NCI-H1105 (cell line): ENCODE results near the gene FAU.
"Not testable (repeated sequence)": the region's sequence is repeated elsewhere in the genome, so short reads cannot be mapped to it uniquely, and the experiment has no call there.

Source experiments
- DNase-seq: peaks from one replicate; lab custom pipeline; 2025; lab: John Stamatoyannopoulos, UW

Gene FAU

GRCh38 chr11:65121865-65122696 lies at the start of gene FAU, which contains the start of gene MRPL49:
Gene FAU, minus strand, starts transcription at chr11:65122134. Its CDS starts 321 bp downstream, at chr11:65121813.
Gene MRPL49, plus strand, starts transcription at chr11:65122321. Its CDS starts 26 bp downstream, at chr11:65122347.
- peak; percentile 99 for DNase-seq

GRCh38 chr11:65170058-65170534 lies 48.2 kb upstream of the FAU start, which contains the start of gene SPDYC:
Gene SPDYC, plus strand, starts transcription at chr11:65170233. Its CDS starts 1,125 bp downstream, at chr11:65171358.
- DNase-seq, result no peak

DNA sequence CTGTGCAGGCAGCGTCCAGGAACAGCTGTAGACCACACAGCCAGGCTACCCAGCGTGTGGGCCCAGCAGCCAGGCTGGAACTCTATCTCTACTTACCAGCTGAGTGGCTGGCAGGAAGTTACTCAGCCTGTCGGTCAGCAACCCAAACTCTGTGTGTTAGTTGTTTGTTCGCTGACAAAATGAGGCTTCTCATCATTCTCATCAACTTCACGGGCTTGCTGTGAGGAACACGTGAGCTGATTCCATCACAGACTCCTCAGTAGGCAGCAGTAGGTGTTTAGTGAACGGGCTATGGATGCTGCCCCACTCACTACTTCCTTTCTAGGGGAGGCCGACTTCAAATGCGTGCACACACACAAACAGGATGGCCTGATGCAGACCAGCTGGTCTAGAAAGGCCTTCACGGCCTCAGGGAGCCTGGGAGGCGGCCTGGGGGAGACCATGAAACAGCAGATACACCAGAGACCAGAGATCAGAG lies 47.3 kb upstream of the FAU start:
- no peak for DNase-seq

GRCh38 chr11:65167656-65168055 lies 45.7 kb upstream of the FAU start:
- no peak for DNase-seq

DNA sequence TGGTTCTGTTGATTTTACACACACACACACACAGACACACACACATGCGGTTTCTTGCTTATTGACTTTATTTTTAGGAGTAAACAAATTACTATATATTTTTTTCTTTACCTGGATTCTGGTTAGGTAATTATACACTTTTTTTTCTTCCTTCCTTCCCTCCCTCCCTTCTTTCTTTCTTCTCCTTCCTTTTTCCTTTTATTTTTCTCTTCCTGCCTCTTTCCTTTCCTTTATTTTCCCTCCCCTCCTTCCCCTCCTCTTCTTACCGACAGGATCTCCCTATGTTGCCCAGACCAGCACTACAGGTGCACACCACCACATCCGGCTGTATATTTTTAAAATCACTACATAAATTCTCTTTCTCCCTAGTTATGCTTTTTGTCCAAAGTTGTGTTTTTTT lies 45.0 kb upstream of the FAU start:
- DNase-seq, result no peak

DNA sequence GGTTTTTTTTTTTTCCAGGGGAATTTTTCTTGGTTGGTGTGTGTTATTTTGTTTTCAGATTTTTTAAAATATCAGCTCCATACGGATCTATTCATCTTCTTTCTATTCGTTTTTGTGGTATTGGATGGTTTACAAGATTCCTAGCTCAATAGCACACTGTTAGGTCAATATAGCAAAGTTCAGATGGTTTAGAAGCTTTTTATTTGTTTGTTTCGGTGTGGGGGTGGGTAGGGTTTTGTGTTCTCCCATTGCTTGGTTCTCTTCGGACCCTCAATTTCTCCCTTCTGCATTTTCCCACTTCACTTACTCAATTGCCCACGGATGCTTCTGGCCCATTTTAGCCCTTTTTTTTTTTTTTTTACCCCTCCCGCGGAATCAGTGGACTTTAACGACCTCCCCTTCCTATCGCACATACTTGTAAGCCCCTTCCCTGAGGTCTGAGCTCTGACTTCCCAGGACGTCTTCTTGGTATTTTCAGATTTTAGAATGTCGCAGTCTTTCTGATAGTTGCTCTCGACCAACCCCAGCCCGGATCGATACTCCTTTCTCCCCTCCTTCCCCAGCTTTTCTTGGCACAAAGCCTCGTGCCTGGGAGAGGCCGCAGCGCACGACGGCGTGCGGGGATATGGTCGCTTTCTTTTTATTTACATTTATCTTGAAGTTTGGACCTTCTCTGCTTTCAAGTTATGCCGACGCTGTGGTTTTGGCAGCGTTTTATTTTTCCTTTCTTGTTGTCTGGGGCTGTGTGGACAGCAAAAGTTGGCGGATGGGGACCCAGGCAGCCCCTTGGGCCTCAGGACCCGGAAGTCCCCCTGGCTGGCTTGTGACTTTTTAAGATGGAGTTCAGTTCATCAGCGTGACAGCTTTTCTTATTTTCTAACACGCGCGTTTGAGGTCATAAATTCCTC lies 43.7 kb upstream of the FAU start:
- DNase-seq, result no peak

- DNase-seq, result no peak
Observed at GRCh38 chr11:65163684-65164083, 41.8 kb upstream of the FAU start.

- DNase-seq, result no peak
Observed at GRCh38 chr11:65160643-65161042, 38.7 kb upstream of the FAU start.

- no peak for DNase-seq
Observed at GRCh38 chr11:65159012-65159411, 37.1 kb upstream of the FAU start.

GRCh38 chr11:65157336-65157735 lies 35.4 kb upstream of the FAU start:
- no peak for DNase-seq

DNA sequence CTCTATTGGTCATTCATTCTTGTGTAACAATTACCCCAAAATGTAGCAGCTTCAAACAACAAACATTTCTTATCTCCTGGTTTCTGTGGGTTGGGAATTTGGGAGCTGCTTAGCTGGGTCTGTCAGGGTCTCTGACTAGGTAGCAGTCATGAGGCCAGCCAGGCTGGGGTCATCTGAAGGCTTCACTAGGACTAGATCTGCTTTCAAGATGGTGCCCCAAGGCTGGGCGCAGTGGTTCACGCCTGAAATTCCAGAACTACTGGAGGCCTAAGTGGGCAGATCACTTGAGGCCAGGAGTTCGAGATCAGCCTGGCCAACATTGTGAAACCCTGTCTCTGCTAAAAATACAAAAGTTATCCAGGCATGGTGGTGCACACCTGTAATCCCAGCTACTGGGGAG lies 35.0 kb upstream of the FAU start:
- DNase-seq, result no peak

GRCh38 chr11:65156256-65156655 lies 34.3 kb upstream of the FAU start:
- no peak for DNase-seq

DNA sequence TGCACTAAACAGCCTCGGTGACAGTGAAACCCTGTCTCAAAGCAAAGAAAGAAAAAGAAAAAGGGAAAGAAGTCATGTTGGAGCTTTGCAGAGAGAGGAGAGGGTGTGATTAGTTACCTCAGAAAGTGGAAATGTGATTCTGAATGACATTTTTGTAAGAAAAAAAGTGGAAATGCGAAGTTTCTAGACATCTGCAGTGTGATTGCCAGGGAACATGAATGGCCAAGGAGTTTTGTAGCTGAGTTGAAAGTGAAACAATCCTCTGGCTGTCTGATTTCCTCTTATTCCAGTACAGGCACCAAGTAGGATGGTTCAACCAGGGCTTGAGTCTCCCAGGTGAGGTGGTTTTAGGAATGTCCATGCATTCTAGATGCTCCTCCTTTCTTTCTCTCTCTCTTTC lies 30.2 kb upstream of the FAU start:
- no peak for DNase-seq

GRCh38 chr11:65151331-65151899 lies 29.5 kb upstream of the FAU start:
- DNase-seq, result no peak

- DNase-seq, result peak; percentile 42
Observed at GRCh38 chr11:65150509-65151299, 28.8 kb upstream of the FAU start.

- not testable (repeated sequence) for DNase-seq
Observed at GRCh38 chr11:65150131-65150508, 28.2 kb upstream of the FAU start.

GRCh38 chr11:65148657-65149056 lies 26.7 kb upstream of the FAU start:
- no peak for DNase-seq

- DNase-seq, result no peak
Observed at GRCh38 chr11:65147352-65148075, 25.6 kb upstream of the FAU start.

GRCh38 chr11:65141896-65142494 lies 20.1 kb upstream of the FAU start:
- no peak for DNase-seq

DNA sequence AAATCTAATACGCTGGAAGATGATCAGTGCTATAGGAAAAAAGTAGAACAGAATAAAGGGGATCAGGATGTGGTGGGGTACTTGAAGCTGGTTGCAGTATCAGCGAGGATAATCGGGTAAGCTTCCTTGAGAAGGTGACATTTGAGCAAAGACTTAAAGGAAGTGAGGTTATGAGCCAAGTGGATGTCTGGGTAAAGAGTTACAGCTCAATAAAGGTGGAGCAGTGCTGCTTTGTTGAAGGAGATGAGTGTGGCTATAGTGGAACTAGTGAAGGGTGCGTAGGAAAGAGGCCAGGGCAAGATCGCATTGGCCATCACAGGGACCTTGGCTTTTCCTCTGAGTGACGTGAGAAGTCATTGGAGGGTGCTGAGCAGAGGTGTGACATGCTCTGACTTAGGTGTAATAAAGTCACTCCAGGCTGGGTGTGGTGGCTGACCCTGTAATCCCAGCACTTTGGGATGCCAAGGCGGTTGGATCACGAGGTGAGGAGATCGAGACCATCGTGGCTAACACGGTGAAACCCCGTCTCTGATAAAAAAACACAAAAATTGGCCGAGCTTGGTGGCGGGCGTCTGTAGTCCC lies 14.7 kb upstream of the FAU start:
- DNase-seq, result no peak
